Type B pancreatic cell (in vitro differentiated cells): ENCODE results near the gene SUCLG2. TPM values are rescaled to one million over a fixed set of nuclear protein-coding genes. Genes with fewer than 3 reads are reported as not detected.

Experiments used
- DNase-seq: peaks from one replicate; pipeline ENCODE4 v3.0.0; 2021; ENCODE audit warnings: mixed read lengths; ENCODE audit not compliant: unreplicated experiment; ENCODE audit errors: extremely low spot score
- H3K27ac Mint-ChIP-seq: 2 replicates; pipeline ENCODE4 v1.8.0; 2021; ENCODE audit warnings: mild to moderate bottlenecking, mixed read lengths
- H3K27me3 Mint-ChIP-seq: 2 replicates; pipeline ENCODE4 v1.8.0; 2021; ENCODE audit warnings: mixed read lengths
- H3K36me3 Mint-ChIP-seq: 2 replicates; pipeline ENCODE4 v1.8.0; 2021; ENCODE audit warnings: mixed read lengths
- H3K4me1 Mint-ChIP-seq: one replicate; pipeline ENCODE4 v1.8.0; 2021; ENCODE audit warnings: mixed read lengths; ENCODE audit not compliant: unreplicated experiment
- H3K4me3 Mint-ChIP-seq: 2 replicates; pipeline ENCODE4 v1.8.0; 2021; ENCODE audit warnings: mild to moderate bottlenecking, mixed read lengths
- H3K9me3 Mint-ChIP-seq: 2 replicates; pipeline ENCODE4 v1.8.0; 2021; ENCODE audit warnings: mixed read lengths
- CTCF ChIP-seq: fragments of 200-600 bp; sonication (generic); conservative IDR thresholded peaks from 2 replicates; pipeline ENCODE4 v1.5.0; 2021; ENCODE audit warnings: antibody characterized with exemption, mild to moderate bottlenecking
- total RNA-seq: library from RNA; stranded (reverse); gene quantifications from 2 replicates; pipeline ENCODE4 v1.2.1, GENCODE V29; 2021; ENCODE audit warnings: low replicate concordance

The SUCLG2 gene
- total RNA-seq, 1 donor from 2014 or later: 42.8 TPM

DNA sequence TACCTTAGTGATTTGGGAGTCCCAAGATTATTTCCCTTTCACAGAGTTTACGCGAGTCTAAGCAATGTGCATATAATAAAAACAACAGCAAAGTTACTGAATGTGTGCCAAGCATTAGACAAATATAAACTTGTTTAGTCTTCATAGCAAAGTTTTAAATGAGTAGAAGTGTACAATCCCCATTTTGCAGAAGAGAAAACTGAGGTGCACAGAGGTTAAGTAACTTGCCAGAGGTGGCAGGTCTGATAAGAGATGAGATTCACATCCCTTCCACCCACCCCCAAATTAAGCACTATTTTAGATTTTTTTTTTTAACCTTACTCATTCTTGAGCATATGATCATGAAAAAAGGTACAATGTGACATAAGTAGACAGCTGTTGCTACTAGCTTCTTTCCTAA lies 2.2 kb upstream of the SUCLG2 start:
- DNase-seq: no peak
- H3K4me3 Mint-ChIP-seq: no peak overlapping the region
- no peak overlapping the region for H3K27ac Mint-ChIP-seq
- peaks cover 8% of the 10 kb centered on the region for H3K36me3 Mint-ChIP-seq
- H3K9me3 Mint-ChIP-seq: no peaks in the 10 kb centered on the region
- TF ChIP-seq CTCF: no peak
- no peaks in the 10 kb centered on the region for H3K27me3 Mint-ChIP-seq
- peaks cover 19% of the 10 kb centered on the region for H3K4me1 Mint-ChIP-seq

DNA sequence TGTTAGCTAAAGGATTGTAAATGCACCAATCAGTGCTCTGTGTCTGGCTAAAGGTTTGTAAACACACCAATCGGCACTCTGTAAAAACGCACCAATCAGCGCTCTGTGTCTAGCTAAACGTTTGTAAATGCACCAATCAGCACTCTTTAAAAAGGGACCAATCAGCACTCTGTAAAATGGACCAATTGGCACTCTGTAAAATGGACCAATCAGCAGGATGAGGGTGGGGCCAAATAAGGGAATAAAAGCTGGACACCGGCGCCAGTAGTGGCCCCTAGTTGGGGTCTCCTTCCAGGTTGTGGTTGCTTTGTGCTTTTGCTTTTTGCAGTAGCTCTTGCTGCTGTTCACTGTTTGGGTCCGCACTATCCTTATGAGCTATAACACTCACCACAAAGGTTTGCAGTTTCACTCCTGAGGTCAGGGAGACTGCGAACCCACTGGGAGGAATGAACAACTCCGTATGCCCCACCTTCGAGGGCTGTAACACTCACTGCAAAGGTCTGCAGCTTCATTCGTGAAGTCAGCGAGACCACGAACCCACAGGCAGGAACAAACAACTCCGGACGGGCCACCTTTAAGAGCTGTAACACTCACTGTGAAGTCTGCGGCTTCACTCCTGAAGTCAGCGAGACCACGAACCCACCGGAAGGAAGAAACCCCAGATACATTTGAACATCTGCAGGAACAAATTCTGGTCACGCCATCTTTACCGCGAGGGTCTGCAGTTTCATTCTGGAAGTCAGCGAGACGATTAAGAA lies 1.1 kb upstream of the SUCLG2 start:
- H3K36me3 Mint-ChIP-seq: peaks cover 8% of the 10 kb centered on the region
- peak overlapping the region; percentile 73 for H3K27ac Mint-ChIP-seq
- no peak for DNase-seq
- H3K4me3 Mint-ChIP-seq: peak overlapping the region; percentile 88
- H3K4me1 Mint-ChIP-seq: peaks cover 28% of the 10 kb centered on the region
- no peak for TF ChIP-seq CTCF
- H3K9me3 Mint-ChIP-seq: no peaks in the 10 kb centered on the region
- no peaks in the 10 kb centered on the region for H3K27me3 Mint-ChIP-seq

GRCh38 chr3:67654844-67655177 lies 399 bp upstream of the SUCLG2 start:
- peak overlapping the region; percentile 73 for H3K27ac Mint-ChIP-seq
- DNase-seq: no peak
- H3K36me3 Mint-ChIP-seq: peaks cover 8% of the 10 kb centered on the region
- no peaks in the 10 kb centered on the region for H3K9me3 Mint-ChIP-seq
- TF ChIP-seq CTCF: no peak
- H3K4me3 Mint-ChIP-seq: peak overlapping the region; percentile 88
- H3K27me3 Mint-ChIP-seq: no peaks in the 10 kb centered on the region
- peaks cover 35% of the 10 kb centered on the region for H3K4me1 Mint-ChIP-seq

- no peaks in the 10 kb centered on the region for H3K9me3 Mint-ChIP-seq
- no peaks in the 10 kb centered on the region for H3K27me3 Mint-ChIP-seq
- peak overlapping the region; percentile 59 for H3K27ac Mint-ChIP-seq
- H3K36me3 Mint-ChIP-seq: peaks cover 8% of the 10 kb centered on the region
- no peak for DNase-seq
- peak overlapping the region; percentile 83 for H3K4me3 Mint-ChIP-seq
- H3K4me1 Mint-ChIP-seq: peaks cover 41% of the 10 kb centered on the region
- TF ChIP-seq CTCF: no peak
Observed at GRCh38 chr3:67653425-67654098, 850 bp downstream of the SUCLG2 start.

GRCh38 chr3:67650084-67650483 lies 4.3 kb downstream of the SUCLG2 start:
- H3K27me3 Mint-ChIP-seq: no peaks in the 10 kb centered on the region
- H3K36me3 Mint-ChIP-seq: peaks cover 5% of the 10 kb centered on the region
- H3K4me1 Mint-ChIP-seq: peaks cover 41% of the 10 kb centered on the region
- peak overlapping the region; percentile 27 for H3K4me3 Mint-ChIP-seq
- no peak for TF ChIP-seq CTCF
- peak overlapping the region; percentile 33 for H3K27ac Mint-ChIP-seq
- H3K9me3 Mint-ChIP-seq: no peaks in the 10 kb centered on the region
- DNase-seq: no peak
